Measurements from ENCODE around the gene TRIO.

Gene TRIO

GRCh38 chr5:14481349-14481748 lies 338.2 kb downstream of the TRIO start:
- Histone ChIP-seq H3K9me3 (ENCODE audit: control insufficient read depth, low read length) (no peaks in the 10 kb centered on the region), H3K36me3 (ENCODE audit: control insufficient read depth, insufficient read depth, low read length) (no peaks in the 10 kb centered on the region), H3K4me3 (ENCODE audit: low read depth, low read length) (no peak overlapping the region), H3K27ac (no peak overlapping the region), H3K4me1 (no peaks in the 10 kb centered on the region), H3K27me3 (ENCODE audit: control insufficient read depth, insufficient read depth, low read length) (no peaks in the 10 kb centered on the region), H2AFZ (no peak overlapping the region), H3K9ac (no peak overlapping the region), H3K79me2 (no peaks in the 10 kb centered on the region), H3K4me2 (ENCODE audit: low read length) (no peak overlapping the region)
- no peak for TF ChIP-seq CTCF (IDR thresholded peaks at IDR 0.05)

- TF ChIP-seq CTCF (IDR thresholded peaks at IDR 0.05): no peak
- no peak overlapping the region for H3K27ac ChIP-seq
- no peaks in the 10 kb centered on the region for H3K79me2 ChIP-seq
- no peak overlapping the region for H3K4me2 ChIP-seq (ENCODE audit: low read length)
- H3K9ac ChIP-seq: no peak overlapping the region
- no peaks in the 10 kb centered on the region for H3K9me3 ChIP-seq (ENCODE audit: control insufficient read depth, low read length)
- H3K36me3 ChIP-seq (ENCODE audit: control insufficient read depth, insufficient read depth, low read length): no peaks in the 10 kb centered on the region
- no peak overlapping the region for H2AFZ ChIP-seq
- no peak overlapping the region for H3K4me3 ChIP-seq (ENCODE audit: low read depth, low read length)
- H3K4me1 ChIP-seq: no peaks in the 10 kb centered on the region
- no peaks in the 10 kb centered on the region for H3K27me3 ChIP-seq (ENCODE audit: control insufficient read depth, insufficient read depth, low read length)
These were observed 338.9 kb downstream of the TRIO start for GRCh38 chr5:14482085-14482484.

GRCh38 chr5:14483504-14484157 lies 340.5 kb downstream of the TRIO start:
- Histone ChIP-seq H3K9me3 (ENCODE audit: control insufficient read depth, low read length) (no peaks in the 10 kb centered on the region), H3K4me3 (ENCODE audit: low read depth, low read length) (no peak overlapping the region), H3K9ac (no peak overlapping the region), H2AFZ (no peak overlapping the region), H3K79me2 (no peaks in the 10 kb centered on the region), H3K27me3 (ENCODE audit: control insufficient read depth, insufficient read depth, low read length) (no peaks in the 10 kb centered on the region), H3K27ac (no peak overlapping the region), H3K4me2 (ENCODE audit: low read length) (no peak overlapping the region), H3K4me1 (no peaks in the 10 kb centered on the region), H3K36me3 (ENCODE audit: control insufficient read depth, insufficient read depth, low read length) (no peaks in the 10 kb centered on the region)
- TF ChIP-seq CTCF (IDR thresholded peaks at IDR 0.05): no peak

- H3K9ac ChIP-seq: no peak overlapping the region
- H3K4me1 ChIP-seq: no peaks in the 10 kb centered on the region
- no peak overlapping the region for H3K4me3 ChIP-seq (ENCODE audit: low read depth, low read length)
- H3K9me3 ChIP-seq (ENCODE audit: control insufficient read depth, low read length): no peaks in the 10 kb centered on the region
- TF ChIP-seq CTCF (IDR thresholded peaks at IDR 0.05): no peak
- H3K27ac ChIP-seq: no peak overlapping the region
- peaks cover 3% of the 10 kb centered on the region for H3K79me2 ChIP-seq
- no peak overlapping the region for H2AFZ ChIP-seq
- no peak overlapping the region for H3K4me2 ChIP-seq (ENCODE audit: low read length)
- H3K27me3 ChIP-seq (ENCODE audit: control insufficient read depth, insufficient read depth, low read length): no peaks in the 10 kb centered on the region
- H3K36me3 ChIP-seq (ENCODE audit: control insufficient read depth, insufficient read depth, low read length): no peaks in the 10 kb centered on the region
These were observed 343.3 kb downstream of the TRIO start for GRCh38 chr5:14486486-14486885.
